Measurements from ENCODE around the gene TOM1L1.

The TOM1L1 gene

DNA sequence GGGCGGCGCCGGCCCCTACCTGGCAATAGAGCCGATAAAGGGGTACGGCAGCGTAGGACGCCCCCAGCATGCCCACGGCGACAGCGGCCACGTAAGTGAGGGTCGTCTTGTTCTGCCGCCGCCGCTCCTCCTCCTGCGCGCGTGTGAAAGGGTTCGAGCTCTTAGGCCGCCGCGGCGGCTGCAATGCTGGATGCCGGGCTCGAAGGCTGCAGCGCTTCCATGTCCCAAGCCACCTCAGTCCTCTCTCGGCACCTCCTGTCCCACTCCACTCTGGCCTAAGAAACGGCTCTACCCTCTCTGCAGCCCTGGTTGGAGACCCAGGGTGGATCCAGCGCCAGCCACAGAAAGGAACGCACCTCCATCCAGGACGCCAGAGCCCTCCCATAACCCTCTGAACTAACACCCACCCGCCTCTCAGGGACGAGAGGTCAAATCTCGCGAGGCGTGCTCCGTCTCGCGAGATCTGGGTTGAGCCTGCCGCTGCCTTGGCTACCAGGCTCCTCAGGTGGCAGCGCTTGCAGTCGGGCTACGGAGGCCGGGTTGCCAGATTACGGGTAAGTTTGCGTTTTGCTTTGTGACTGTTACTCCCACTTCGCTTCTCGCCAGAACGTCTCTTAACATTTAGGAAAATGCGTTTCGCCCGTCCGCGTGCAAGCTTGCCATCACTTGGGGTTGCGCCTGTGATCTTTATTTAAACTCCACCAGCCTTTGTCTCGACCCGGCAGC, 67.8 kb downstream of the TOM1L1 start, which contains the start of the genes COX11 and STXBP4:
TSS of gene COX11 (minus strand) at position 393 of the 726 bp plus-strand sequence. CDS start at position 385, 8 bp downstream.
TSS of gene STXBP4 (plus strand) at position 504 of the 726 bp plus-strand sequence. CDS start 17,455 bp downstream, outside the sequence.
- ChIA-PET CTCF (interaction anchor here (0.6 to 3.2 kb wide), 2 partner anchors 24 to 241 kb away, joined by 3 to 17 read pairs; no protein-coding TSS in a partner anchor), POLR2A (interaction anchor here (1.0 to 2.6 kb wide), 2 partner anchors 11 to 270 kb away, joined by 4 to 13 read pairs; no protein-coding TSS in a partner anchor)
- Histone ChIP-seq H3K27ac (ENCODE audit: extremely low read depth, low read depth, low read length) (peak within 1 kb of the TSS; percentile 82), H3K36me3 (ENCODE audit: control insufficient read depth in 2 of 2, insufficient read depth in 1 of 2, low read length in 2 of 2) (peaks cover 22 to 24% of the 10 kb centered on the region in 2 experiments), H3K4me3 (ENCODE audit: low read depth, low read length) (peak within 1 kb of the TSS; percentile 87), H3K4me1 (ENCODE audit: control insufficient read depth, insufficient read depth, low read length) (no peaks in the 10 kb centered on the region; the same call in 1 of the 2 replicates), H3K9me3 (ENCODE audit: control insufficient read depth, insufficient read depth, low read depth, low read length) (no peaks in the 10 kb centered on the region)
- TF ChIP-seq ZNF549 (tag by site-specific recombination; IDR thresholded peaks at IDR 0.05) (no peak), ZNF623 (tag by site-specific recombination; IDR thresholded peaks at IDR 0.05) (no peak), ZNF211 (tag by site-specific recombination; IDR thresholded peaks at IDR 0.05; ENCODE audit: low read depth) (no peak), ZEB2 (tag by site-specific recombination; IDR thresholded peaks at IDR 0.05) (no peak), ZNF133 (tag by site-specific recombination; IDR thresholded peaks at IDR 0.05) (no peak), ZSCAN16 (tag by site-specific recombination; IDR thresholded peaks at IDR 0.05) (no peak), ZNF677 (tag by site-specific recombination; IDR thresholded peaks at IDR 0.05) (no peak), SCRT1 (tag by site-specific recombination; IDR thresholded peaks at IDR 0.05; ENCODE audit: borderline replicate concordance) (peak; percentile 98), ZNF184 (tag by site-specific recombination; IDR thresholded peaks at IDR 0.05) (no peak), TCF7L2 (IDR thresholded peaks at IDR 0.05; ENCODE audit: borderline replicate concordance, low read depth, low read length) (no peak), ZNF391 (tag by site-specific recombination; IDR thresholded peaks at IDR 0.05; ENCODE audit: borderline replicate concordance, low read depth) (0 out of 2 replicates have a peak, but pooled peaks have one; percentile 20), ZNF837 (tag by site-specific recombination; IDR thresholded peaks at IDR 0.05) (no peak), ZNF544 (tag by site-specific recombination; IDR thresholded peaks at IDR 0.05) (no peak), ZNF121 (tag by site-specific recombination; IDR thresholded peaks at IDR 0.05) (no peak), ZNF146 (tag by site-specific recombination; IDR thresholded peaks at IDR 0.05) (no peak), ZNF664 (tag by site-specific recombination; IDR thresholded peaks at IDR 0.05) (no peak), GLI2 (tag by site-specific recombination; IDR thresholded peaks at IDR 0.05; ENCODE audit: borderline replicate concordance, low read depth) (no peak), ZBTB48 (tag by site-specific recombination; IDR thresholded peaks at IDR 0.05) (peak; percentile 68; the same call in 1 of the 2 replicates), ZNF707 (tag by site-specific recombination; IDR thresholded peaks at IDR 0.05) (no peak), ZNF140 (tag by site-specific recombination; IDR thresholded peaks at IDR 0.05) (no peak), ZNF266 (tag by site-specific recombination; IDR thresholded peaks at IDR 0.05; ENCODE audit: low read depth) (no peak), ZNF501 (tag by site-specific recombination; IDR thresholded peaks at IDR 0.05) (peak; percentile 83; the same call in 1 of the 2 replicates), ZNF660 (tag by site-specific recombination; IDR thresholded peaks at IDR 0.05) (peak; percentile 40; the same call in 1 of the 2 replicates), ZNF24 (tag by site-specific recombination; IDR thresholded peaks at IDR 0.05) (no peak), ZNF280D (tag by site-specific recombination; IDR thresholded peaks at IDR 0.05) (no peak), ZNF514 (tag by site-specific recombination; IDR thresholded peaks at IDR 0.05) (no peak), BCL11A (tag by site-specific recombination; IDR thresholded peaks at IDR 0.05; ENCODE audit: low read depth) (no peak), ZNF596 (tag by site-specific recombination; IDR thresholded peaks at IDR 0.05) (no peak), ZBTB20 (tag by site-specific recombination; IDR thresholded peaks at IDR 0.05) (peak; percentile 48; the same call in 1 of the 2 replicates), BCL11B (tag by site-specific recombination; IDR thresholded peaks at IDR 0.05; ENCODE audit: low read depth) (no peak)
- TF ChIP-seq, protein P1, sequence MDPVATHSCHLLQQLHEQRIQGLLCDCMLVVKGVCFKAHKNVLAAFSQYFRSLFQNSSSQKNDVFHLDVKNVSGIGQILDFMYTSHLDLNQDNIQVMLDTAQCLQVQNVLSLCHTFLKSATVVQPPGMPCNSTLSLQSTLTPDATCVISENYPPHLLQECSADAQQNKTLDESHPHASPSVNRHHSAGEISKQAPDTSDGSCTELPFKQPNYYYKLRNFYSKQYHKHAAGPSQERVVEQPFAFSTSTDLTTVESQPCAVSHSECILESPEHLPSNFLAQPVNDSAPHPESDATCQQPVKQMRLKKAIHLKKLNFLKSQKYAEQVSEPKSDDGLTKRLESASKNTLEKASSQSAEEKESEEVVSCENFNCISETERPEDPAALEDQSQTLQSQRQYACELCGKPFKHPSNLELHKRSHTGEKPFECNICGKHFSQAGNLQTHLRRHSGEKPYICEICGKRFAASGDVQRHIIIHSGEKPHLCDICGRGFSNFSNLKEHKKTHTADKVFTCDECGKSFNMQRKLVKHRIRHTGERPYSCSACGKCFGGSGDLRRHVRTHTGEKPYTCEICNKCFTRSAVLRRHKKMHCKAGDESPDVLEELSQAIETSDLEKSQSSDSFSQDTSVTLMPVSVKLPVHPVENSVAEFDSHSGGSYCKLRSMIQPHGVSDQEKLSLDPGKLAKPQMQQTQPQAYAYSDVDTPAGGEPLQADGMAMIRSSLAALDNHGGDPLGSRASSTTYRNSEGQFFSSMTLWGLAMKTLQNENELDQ (tag by site-specific recombination; IDR thresholded peaks at IDR 0.05; ENCODE audit: low read depth) = no peak
- TF ChIP-seq, protein P2, sequence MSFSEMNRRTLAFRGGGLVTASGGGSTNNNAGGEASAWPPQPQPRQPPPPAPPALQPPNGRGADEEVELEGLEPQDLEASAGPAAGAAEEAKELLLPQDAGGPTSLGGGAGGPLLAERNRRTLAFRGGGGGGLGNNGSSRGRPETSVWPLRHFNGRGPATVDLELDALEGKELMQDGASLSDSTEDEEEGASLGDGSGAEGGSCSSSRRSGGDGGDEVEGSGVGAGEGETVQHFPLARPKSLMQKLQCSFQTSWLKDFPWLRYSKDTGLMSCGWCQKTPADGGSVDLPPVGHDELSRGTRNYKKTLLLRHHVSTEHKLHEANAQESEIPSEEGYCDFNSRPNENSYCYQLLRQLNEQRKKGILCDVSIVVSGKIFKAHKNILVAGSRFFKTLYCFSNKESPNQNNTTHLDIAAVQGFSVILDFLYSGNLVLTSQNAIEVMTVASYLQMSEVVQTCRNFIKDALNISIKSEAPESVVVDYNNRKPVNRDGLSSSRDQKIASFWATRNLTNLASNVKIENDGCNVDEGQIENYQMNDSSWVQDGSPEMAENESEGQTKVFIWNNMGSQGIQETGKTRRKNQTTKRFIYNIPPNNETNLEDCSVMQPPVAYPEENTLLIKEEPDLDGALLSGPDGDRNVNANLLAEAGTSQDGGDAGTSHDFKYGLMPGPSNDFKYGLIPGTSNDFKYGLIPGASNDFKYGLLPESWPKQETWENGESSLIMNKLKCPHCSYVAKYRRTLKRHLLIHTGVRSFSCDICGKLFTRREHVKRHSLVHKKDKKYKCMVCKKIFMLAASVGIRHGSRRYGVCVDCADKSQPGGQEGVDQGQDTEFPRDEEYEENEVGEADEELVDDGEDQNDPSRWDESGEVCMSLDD (tag by site-specific recombination; IDR thresholded peaks at IDR 0.05) = peak; percentile 31; the same call in 1 of the 2 replicates
